Retinal pigment epithelial cell (primary cell): Measurements from ENCODE around the gene CHID1.
A peak's percentile ranks its signal among the peaks of the same experiment; 100 is the strongest.

Experiments
- DNase-seq: peaks from one replicate; pipeline ENCODE4 v3.0.0-alpha.2; 2010; ENCODE audit warnings: low read depth
- H3K4me3 ChIP-seq: 2 replicates; pipeline ENCODE4 v1.5.1; 2011; ENCODE audit warnings: mild to moderate bottlenecking, low read length, control low read depth, moderate library complexity
- TF ChIP-seq, protein P1 (sequence below): conservative IDR thresholded peaks from 2 replicates; pipeline ENCODE4 v1.5.1; 2011; ENCODE audit warnings: low read depth, low read length, control low read depth, inconsistent platforms

Gene CHID1

DNA sequence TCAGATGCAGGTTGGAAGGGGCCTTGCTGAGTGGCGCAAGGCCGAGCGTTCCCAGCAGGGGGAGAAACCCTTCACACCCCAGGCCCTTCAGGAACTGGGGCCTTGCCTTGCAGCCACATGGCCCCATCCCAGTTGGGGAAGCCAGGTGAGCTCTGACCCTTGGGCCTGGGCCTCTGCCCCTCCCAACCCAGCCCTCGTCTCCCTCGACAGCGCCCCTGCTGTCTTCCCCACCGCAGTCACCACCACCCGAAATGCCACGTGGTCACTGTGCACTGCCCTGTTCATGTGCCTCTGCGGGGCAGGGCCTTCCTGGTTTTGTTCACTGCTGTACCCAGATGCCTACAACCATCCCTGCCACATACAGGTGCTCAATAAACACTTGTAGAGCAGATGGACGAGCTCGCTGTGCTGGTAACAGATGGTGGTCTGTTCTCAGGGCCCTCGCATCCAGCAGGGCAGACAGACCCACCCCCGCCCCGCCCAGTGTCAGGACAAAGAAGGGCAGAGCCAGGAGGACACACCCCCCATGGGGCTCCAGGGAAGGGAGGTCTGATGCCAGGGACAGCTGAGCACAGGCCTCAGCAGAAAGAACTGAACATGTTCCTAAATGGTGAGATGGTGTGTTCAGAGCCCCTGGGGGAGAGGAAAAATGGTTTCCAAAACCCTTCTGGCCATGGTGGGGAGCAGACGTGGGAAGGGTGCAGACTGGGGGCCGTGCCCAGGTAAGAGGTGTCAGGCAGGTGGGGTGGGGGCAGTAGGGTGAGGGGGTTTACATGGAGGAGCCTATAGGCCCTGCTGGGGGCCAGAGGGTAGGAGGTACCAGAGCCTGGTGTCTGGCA, 72.0 kb downstream of the CHID1 start:
- TF ChIP-seq, protein P1, sequence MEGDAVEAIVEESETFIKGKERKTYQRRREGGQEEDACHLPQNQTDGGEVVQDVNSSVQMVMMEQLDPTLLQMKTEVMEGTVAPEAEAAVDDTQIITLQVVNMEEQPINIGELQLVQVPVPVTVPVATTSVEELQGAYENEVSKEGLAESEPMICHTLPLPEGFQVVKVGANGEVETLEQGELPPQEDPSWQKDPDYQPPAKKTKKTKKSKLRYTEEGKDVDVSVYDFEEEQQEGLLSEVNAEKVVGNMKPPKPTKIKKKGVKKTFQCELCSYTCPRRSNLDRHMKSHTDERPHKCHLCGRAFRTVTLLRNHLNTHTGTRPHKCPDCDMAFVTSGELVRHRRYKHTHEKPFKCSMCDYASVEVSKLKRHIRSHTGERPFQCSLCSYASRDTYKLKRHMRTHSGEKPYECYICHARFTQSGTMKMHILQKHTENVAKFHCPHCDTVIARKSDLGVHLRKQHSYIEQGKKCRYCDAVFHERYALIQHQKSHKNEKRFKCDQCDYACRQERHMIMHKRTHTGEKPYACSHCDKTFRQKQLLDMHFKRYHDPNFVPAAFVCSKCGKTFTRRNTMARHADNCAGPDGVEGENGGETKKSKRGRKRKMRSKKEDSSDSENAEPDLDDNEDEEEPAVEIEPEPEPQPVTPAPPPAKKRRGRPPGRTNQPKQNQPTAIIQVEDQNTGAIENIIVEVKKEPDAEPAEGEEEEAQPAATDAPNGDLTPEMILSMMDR: peak; percentile 31

GRCh38 chr11:837990-838307, 72.7 kb downstream of the CHID1 start:
- TF ChIP-seq, protein P1: no peak
- no peak overlapping the region for H3K4me3 ChIP-seq
- no peak for DNase-seq

More for the DNA sequence above, 72.0 kb downstream of the CHID1 start:
- no peak overlapping the region for H3K4me3 ChIP-seq
- no peak for DNase-seq

DNA sequence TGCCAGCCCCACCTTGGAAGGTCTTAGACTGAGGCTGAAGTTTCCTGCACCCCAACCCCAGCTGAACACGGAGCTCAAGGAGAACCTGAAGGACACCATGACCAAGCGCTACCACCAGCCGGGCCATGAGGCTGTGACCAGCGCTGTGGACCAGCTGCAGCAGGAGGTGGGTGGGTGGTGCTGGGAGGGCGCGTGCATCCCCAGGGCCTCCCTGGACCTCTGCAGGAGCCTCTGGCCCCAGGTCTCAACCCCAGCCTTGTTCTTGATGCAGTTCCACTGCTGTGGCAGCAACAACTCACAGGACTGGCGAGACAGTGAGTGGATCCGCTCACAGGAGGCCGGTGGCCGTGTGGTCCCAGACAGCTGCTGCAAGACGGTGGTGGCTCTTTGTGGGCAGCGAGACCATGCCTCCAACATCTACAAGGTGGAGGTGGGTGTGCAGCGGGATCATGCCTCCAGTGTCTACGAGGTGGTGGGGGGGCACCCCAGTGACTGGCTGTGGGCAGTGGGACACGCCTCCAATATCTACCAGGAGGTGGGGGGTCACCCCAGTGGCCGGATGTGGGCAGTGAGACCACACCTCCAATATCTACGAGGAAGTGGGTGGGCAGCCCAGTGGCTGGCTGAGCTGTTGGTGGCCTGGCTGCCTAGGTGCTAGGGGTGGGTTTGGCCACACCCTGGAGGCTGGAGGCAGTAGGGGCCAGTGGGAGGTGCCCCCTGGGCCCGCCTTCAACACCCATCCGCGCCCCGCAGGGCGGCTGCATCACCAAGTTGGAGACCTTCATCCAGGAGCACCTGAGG, 73.2 kb downstream of the CHID1 start:
- DNase-seq: no peak
- no peak overlapping the region for H3K4me3 ChIP-seq
- TF ChIP-seq, protein P1: no peak

GRCh38 chr11:836700-837099, 73.9 kb downstream of the CHID1 start:
- DNase-seq: no peak
- TF ChIP-seq, protein P1: no peak
- no peak overlapping the region for H3K4me3 ChIP-seq

DNA sequence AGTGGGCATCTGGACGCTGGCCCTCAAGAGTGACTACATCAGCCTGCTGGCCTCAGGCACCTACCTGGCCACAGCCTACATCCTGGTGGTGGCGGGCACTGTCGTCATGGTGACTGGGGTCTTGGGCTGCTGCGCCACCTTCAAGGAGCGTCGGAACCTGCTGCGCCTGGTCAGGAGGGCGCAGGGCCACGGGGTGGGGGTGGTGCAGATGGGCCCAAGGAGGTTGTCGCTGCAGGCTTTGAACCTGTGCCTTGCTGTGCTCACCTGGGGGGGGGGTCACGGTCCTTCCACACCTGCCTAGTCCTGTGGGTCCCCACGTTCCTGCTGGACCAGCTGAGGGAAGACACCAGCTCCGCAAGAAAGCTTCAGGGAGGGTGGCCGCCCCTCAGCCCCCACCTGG, 74.3 kb downstream of the CHID1 start:
- no peak overlapping the region for H3K4me3 ChIP-seq
- DNase-seq: no peak
- TF ChIP-seq, protein P1: no peak

- peak overlapping the region; percentile 80 for H3K4me3 ChIP-seq
- DNase-seq: peak; percentile 95
- TF ChIP-seq, protein P1: no peak
Measured at GRCh38 chr11:834371-835316, 76.0 kb downstream of the CHID1 start.
